T-helper 9 cell (primary cell): ENCODE measurements around the gene TTLL12.

Source experiments
- DNase-seq: peaks from one replicate; pipeline ENCODE4 v3.0.0-alpha.2; 2020

The TTLL12 gene

DNA sequence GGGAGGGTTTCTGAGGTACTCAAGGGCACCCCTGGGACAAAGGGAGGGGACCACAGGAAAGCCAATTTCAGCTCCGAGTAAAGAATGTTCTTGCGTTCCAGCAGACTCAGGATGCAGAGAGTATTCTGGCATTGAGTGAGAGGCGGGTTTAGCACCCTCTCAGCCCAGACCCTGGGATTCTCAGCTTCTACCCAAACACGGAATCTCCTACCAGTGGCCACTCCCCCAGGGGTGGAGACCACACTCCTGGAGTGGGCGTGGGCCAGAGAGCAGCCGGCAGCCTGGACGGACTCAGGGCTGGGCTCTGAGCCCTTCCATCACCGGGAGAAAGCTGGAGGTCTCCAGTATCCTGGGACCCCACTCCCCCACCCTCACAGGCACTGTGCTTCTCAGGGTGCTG lies 26.1 kb upstream of the TTLL12 start:
- DNase-seq: no peak

- no peak for DNase-seq
Measured at GRCh38 chr22:43212434-43212952, 25.6 kb upstream of the TTLL12 start.

DNA sequence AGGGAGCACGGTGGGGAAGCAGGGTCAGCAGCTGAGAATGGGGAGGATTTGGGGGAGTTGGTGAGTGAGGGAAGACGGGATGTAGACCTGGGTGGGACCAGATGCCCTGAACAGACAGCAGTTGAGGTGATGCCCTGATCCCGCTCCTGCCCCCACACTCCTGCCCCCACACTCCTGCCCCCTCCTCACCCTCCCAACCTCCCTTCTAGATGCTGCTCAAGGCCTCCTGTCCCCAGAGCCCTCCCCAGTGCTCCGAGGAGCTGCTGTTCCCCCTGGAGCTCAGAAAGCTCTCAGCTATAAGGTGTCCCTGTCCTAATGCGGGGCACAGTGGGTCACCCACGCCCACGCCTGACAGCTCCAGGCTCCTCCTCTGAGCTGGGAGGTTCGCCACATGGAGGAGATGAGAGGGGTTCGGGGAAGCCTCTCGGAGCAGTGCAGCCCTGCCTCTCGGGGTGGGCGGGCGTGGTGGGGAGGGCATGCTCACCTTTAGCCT lies 25.1 kb upstream of the TTLL12 start:
- DNase-seq: no peak

- DNase-seq: no peak
Measured at GRCh38 chr22:43210631-43211515, 23.9 kb upstream of the TTLL12 start.

GRCh38 chr22:43209971-43210370 lies 23.0 kb upstream of the TTLL12 start:
- no peak for DNase-seq

DNA sequence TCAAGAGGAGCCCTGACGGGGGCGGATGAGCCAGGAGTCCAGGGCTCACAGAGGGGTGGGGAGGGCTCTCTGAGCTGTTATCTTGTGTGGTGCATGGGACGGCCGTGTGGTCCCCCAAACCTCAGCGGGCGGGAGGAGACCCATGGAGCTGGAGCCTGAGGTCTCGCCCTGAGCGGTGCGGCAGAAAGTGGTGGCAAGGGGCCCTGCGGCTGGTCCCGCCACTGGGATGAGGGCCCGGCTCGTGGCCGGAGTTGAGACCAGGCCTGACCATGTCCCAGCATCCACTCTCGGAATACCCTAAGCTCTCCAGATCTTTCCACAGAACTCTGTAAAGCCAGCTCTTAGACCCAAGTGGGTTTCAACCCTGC lies 22.6 kb upstream of the TTLL12 start:
- DNase-seq: no peak

- no peak for DNase-seq
Measured at GRCh38 chr22:43208703-43209522, 22.0 kb upstream of the TTLL12 start.

GRCh38 chr22:43207849-43208702 lies 21.1 kb upstream of the TTLL12 start:
- DNase-seq: no peak

DNA sequence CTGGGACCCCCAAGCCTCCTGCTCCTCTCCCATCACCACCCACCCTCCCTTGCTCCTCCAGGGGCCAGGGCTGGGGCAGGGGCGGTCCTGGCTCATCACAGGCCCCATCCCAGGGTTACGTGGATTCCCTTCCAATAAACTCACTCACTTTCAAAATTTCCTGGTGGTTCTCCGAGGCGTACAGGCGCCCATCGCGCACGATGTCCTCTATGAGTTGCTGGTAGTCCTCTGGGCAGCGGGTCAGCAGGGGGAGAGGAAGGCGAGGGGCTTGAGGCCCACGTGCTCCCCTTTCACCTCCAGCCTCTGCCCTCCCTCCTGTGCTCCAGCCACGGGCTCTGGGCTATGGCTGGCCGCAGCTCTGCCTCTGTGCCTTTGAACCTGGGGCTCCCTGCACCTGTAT lies 20.5 kb upstream of the TTLL12 start:
- no peak for DNase-seq

DNA sequence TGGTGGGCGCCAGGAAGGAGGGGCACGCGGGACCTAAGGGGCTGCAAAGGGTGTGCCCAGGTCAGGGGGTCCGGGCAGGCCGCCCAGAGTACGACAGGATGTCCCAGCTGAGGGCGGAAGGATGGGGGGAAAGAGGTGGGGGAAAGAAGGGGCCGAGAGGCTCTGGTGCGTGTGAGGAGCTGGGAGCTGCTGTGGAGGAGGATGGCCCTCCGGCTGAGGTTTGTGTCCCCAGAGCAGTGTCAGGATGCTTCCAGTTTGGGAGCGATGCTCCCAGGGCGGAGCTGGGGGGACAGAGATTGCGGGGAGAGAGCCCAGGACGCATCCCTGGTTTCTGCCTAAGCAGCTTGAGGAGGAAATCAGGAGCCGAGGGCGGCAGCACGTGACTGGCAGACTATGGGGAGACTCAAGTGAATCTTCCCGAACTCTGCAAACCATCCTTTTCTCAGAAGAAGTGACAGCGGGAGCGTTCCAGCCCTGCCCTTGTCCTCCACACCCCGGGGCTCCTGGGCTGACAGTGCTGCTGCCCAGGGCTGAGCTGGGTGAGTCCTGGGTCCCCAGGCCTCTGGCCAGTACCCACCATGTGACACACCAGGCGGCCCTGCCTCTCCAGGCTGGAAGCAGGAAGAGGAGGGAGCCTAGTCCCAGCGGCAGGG lies 19.7 kb upstream of the TTLL12 start:
- no peak for DNase-seq

DNA sequence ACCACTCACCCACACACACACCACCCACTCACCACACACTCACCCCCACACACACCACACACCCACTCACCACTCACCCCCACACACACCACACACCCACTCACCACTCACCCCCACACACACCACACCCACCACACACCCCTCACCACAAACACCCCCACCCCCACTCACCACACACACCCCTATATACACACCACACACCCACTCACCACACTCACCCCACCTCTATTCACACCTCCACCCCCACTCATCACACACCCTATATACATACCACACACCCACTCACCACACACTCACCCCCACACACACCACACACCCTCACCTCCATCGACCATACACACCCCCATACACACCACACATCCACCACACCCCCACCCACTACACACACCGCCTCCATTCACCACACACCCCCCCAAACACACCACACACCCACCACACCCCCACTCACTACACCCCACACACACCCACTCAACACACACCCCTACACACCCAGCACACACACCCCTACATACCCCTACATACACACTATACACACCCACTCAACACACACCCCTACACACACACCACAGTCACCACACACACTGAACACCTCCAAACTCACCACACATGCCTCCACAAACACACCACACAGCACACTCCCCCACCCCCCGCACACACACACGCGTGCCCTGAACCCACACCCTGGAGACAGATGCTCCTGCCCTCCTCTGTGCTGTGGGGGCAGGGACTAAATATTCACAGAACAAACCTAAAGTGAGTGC lies 19.0 kb upstream of the TTLL12 start:
- no peak for DNase-seq

DNA sequence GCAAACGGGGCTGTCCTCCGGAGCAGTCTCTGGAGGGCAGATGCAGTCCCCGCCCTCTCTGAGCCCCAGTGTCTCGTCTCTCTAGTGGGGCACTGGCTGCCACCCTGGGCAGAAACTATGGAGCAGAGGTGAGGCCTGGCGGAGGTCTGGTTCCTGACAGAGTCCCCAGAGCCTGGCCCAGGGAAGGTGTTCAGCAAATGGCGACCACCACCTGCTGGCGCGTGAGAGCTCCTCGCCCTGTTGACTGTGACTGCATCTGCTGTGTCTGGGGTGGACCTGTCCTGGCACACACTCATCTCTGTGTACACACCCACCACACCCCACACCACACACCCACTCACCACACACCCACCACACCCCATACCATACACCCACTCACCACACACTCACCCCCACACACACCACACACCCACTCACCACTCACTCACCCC lies 18.3 kb upstream of the TTLL12 start:
- DNase-seq: no peak

DNA sequence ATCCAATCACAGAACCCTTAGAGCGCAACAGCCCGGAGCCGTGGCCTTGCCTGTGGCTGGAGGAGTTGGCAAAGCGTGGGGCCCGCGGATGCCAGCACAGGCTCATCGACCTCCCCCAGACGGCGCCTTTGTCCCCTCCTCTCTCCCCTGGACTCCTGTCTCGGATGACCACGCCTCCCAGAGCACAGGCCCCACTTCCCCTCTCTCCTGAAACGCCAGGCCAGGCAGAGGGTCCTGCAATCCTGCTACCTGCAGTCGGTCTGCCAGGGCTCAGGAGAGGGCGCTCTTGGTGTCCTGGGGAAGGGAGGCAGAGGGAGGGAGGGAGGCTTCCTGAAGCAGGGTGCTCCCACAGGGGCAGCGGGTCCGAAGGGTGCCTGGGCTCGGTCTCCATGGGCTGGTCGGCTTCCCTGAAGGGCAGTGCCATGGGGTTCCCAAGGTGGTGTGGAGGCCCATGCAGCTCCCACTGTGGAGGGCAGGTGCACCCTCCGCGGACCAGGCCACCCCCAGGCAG lies 16.6 kb upstream of the TTLL12 start:
- DNase-seq: no peak

- no peak for DNase-seq
Measured at GRCh38 chr22:43202756-43203410, 15.9 kb upstream of the TTLL12 start.

DNA sequence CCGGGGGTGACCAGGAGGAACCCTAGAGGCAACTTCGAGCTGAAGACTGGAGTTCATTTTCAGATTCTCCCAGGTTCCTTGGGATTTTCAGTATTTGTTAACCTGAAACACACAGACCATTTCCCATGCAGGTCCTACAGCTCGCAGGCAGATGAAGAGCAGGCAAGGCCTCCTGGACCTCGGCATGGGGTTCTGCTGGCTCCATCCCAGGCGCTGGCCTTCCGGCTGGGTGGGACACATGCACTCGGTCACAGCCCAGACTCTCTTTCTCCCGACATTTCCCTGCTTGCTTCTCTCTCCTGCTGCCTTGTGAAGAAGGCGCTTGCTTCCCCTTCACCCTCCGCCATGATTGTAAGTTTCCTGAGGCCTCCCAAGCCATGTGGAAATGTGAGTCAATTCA lies 15.4 kb upstream of the TTLL12 start:
- no peak for DNase-seq

DNA sequence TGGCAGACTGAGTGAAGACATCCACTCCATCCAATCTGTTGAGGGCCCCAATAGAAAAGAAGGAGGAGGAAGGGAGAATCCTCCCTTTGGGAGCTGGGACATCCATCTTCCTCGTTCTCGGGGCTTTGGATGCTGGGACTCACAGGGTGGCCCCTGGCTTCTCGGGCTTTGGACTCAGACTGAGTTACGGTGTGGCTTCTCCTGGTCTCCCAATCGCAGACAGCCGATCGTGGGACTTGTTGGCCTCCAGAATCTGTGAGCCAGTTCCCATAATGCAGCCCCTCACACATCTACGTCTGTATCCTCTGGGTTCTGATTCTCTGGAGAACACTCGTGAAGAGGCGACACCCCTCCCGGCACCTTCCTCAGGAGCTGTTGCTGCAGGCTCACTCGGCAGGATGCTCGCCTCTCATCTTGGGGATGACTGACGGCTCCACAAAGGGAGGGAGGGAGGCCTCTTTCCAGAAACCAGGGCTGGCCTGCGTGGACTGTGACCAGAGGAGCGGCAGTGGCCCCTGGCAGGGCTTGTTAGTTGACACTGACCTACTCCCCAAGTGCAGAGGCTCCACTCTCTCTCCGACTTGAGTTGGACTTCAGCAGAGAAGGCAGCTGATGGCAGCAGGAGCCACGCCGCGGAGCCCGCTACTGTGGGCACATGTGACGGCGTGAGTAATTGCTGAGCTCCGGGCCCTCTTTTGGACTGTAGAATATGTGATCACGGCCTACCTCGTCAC lies 14.7 kb upstream of the TTLL12 start:
- no peak for DNase-seq

DNA sequence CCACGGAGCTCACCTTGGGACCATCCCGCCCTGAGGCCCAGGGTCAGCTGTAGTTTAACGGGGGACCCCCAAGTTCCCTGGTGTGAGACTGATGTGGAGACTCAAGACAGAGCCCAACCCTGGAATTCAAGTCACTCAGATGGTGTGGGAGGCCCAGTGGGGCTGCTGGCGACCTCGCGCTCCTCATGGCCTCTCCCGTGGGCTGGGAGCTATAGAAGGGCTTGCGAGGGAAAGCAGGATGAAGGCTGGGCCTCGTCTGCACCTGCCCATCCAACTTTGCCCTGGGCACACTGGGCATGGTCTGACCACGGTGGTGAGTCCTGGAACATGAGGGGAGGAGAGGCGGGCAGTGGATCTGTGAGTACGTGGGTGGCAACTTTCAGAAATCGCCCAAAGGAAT lies 13.6 kb upstream of the TTLL12 start:
- no peak for DNase-seq

DNA sequence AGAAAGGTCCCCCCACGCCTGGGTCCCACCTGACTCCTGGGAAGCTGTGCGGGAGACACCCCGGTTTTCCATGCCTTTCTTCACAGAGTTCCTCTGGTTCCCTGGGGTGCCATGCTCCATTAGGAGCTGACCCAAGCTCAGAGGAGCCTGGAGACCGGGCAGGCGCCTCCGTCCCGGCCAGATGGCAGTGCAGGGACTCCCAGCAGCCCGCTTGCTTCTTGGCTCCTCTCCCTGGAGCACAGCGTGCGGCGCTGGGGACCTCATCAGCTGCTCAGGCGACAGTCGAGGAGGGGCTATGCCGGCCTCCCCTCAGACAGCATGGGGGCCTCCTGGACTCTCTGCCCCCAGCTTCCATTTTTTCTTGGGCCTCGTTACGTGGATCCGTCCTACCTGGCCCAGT lies 13.1 kb upstream of the TTLL12 start:
- no peak for DNase-seq

GRCh38 chr22:43199541-43199940 lies 12.6 kb upstream of the TTLL12 start:
- no peak for DNase-seq

GRCh38 chr22:43198936-43199335 lies 12.0 kb upstream of the TTLL12 start:
- DNase-seq: no peak
